Iris pigment epithelial cell (primary cell): ENCODE measurements around the gene MTRF1.
A peak's percentile ranks its signal among the peaks of the same experiment; 100 is the strongest.

Experiments
- DNase-seq: peaks from one replicate; pipeline ENCODE4 v3.0.0-alpha.2; 2011; ENCODE audit warnings: low read depth

Gene MTRF1

GRCh38 chr13:41263261-41263971 is at the start of gene MTRF1:
MTRF1 (minus strand) TSS chr13:41263576; CDS start chr13:41260907, 2,669 bp downstream.
- peak; percentile 77 for DNase-seq

GRCh38 chr13:41313117-41313516 is 49.7 kb upstream of the MTRF1 start:
- DNase-seq = no peak

GRCh38 chr13:41312176-41312500 is 48.8 kb upstream of the MTRF1 start:
- DNase-seq = peak; percentile 47

- peak; percentile 44 for DNase-seq
Measured at GRCh38 chr13:41311406-41312175, 48.2 kb upstream of the MTRF1 start.

- peak; percentile 84 for DNase-seq
Measured at GRCh38 chr13:41310963-41311405, 47.6 kb upstream of the MTRF1 start, which contains the start of gene NAA16. NAA16 (plus strand) TSS chr13:41311267; CDS start chr13:41311529, 262 bp downstream.

GRCh38 chr13:41307884-41308640 is 44.7 kb upstream of the MTRF1 start:
- peak; percentile 31 for DNase-seq

- peak; percentile 65 for DNase-seq
Measured at GRCh38 chr13:41306271-41307145, 43.1 kb upstream of the MTRF1 start.

GRCh38 chr13:41304551-41304950 is 41.2 kb upstream of the MTRF1 start:
- no peak for DNase-seq

GRCh38 chr13:41302743-41303142 is 39.4 kb upstream of the MTRF1 start:
- no peak for DNase-seq

- no peak for DNase-seq
Measured at GRCh38 chr13:41299316-41300094, 36.1 kb upstream of the MTRF1 start.

- DNase-seq = no peak
Measured at GRCh38 chr13:41296879-41297646, 33.7 kb upstream of the MTRF1 start.

- no peak for DNase-seq
Measured at GRCh38 chr13:41295973-41296372, 32.6 kb upstream of the MTRF1 start.

GRCh38 chr13:41294914-41295313 is 31.5 kb upstream of the MTRF1 start:
- no peak for DNase-seq

- DNase-seq = no peak
Measured at GRCh38 chr13:41293272-41293671, 29.9 kb upstream of the MTRF1 start.

- DNase-seq = no peak
Measured at GRCh38 chr13:41291246-41291645, 27.9 kb upstream of the MTRF1 start.

GRCh38 chr13:41289463-41289881 is 26.1 kb upstream of the MTRF1 start:
- DNase-seq = peak; percentile 10

- DNase-seq = no peak
Measured at GRCh38 chr13:41286370-41286769, 23.0 kb upstream of the MTRF1 start.

- DNase-seq = peak; percentile 94
Measured at GRCh38 chr13:41284512-41285288, 21.3 kb upstream of the MTRF1 start.

GRCh38 chr13:41282129-41282571 is 18.8 kb upstream of the MTRF1 start:
- no peak for DNase-seq
